GM23248 (cell line): ENCODE data around the gene FBXW8.

Source experiments
- EZH2 ChIP-seq: fragments of 200-600 bp; sonication (generic); IDR thresholded peaks from 2 replicates; pipeline ENCODE4 v1.6.1; 2018; ENCODE audit warnings: antibody characterized with exemption, mild to moderate bottlenecking; ENCODE audit not compliant: insufficient read depth, poor library complexity, severe bottlenecking
- EZH2phosphoT487 ChIP-seq: fragments of 200-600 bp; sonication (generic); IDR thresholded peaks from 2 replicates; pipeline ENCODE4 v1.6.1; 2018; ENCODE audit warnings: antibody characterized with exemption, moderate library complexity, mild to moderate bottlenecking, low read depth; ENCODE audit not compliant: insufficient read depth

GRCh38 chr12:116937640-116938039 lies 26.9 kb downstream of the FBXW8 start:
- TF ChIP-seq EZH2, result no peak
- TF ChIP-seq EZH2phosphoT487, result no peak
